Endothelial cell of umbilical vein (primary cell): ENCODE results near the gene BCAS4. TPM values are rescaled to one million over a fixed set of nuclear protein-coding genes. Genes with fewer than 3 reads are reported as not detected.

Experiments
- BruUV-seq: library from RNA; stranded (reverse); fragments of 400-500 nt; replicated peaks from 2 replicates; lab custom pipeline; 2021; lab: Mats Ljungman, UMichigan
- CTCF ChIA-PET: fragments of 300-600, 350-600 bp; sonication (Branson Sonifier 250); formaldehyde crosslinking; loops from one replicate; lab custom pipeline; 2021; ENCODE audit warnings: antibody characterized with exemption, inconsistent platforms; lab: Charles Lee
- POLR2A ChIA-PET: fragments of 300-600, 350-600 bp; sonication (Branson Sonifier 250); formaldehyde crosslinking; loops from one replicate; lab custom pipeline; 2021; ENCODE audit warnings: antibody characterized with exemption, inconsistent platforms; lab: Charles Lee
- DNase-seq: peaks from one replicate; pipeline ENCODE4 v3.0.0-alpha.2; 2011; ENCODE audit warnings: low read depth, low spot score
- FAIRE-seq: peaks from 2 replicates; lab custom pipeline; 2011; peaks lifted over from hg19 to GRCh38; lab: Jason Lieb, UNC
- H2AFZ ChIP-seq: 2 replicates; pipeline ENCODE4 v1.6.0; 2012; ENCODE audit warnings: low read depth, low read length, control low read depth, inconsistent platforms
- H3K27ac ChIP-seq: 2 replicates; pipeline ENCODE4 v1.5.1; 2011; ENCODE audit warnings: low read depth, mild to moderate bottlenecking, control low read depth, low read length, moderate library complexity; ENCODE audit not compliant: insufficient read depth
- H3K27me3 ChIP-seq, 2 experiments: 2 replicates each; pipeline versions ENCODE4 v1.6.0 to v1.6.1; 2011; ENCODE audit warnings: low read length in 2 of 2, mixed read lengths in 1 of 2; ENCODE audit not compliant: control insufficient read depth in 2 of 2, insufficient read depth in 2 of 2
- H3K36me3 ChIP-seq, 2 experiments: 2 replicates in 1 of 2; 3 replicates in 1 of 2; pipeline ENCODE4 v1.5.1; 2011; ENCODE audit warnings: low read length in 2 of 2, mild to moderate bottlenecking in 1 of 2, moderate library complexity in 1 of 2; ENCODE audit not compliant: control insufficient read depth in 2 of 2, insufficient read depth in 2 of 2; ENCODE audit errors: extremely low read depth in 1 of 2
- H3K4me1 ChIP-seq: 3 replicates; pipeline ENCODE4 v1.5.1; 2011; ENCODE audit warnings: mild to moderate bottlenecking, low read length; ENCODE audit not compliant: control insufficient read depth, insufficient read depth; ENCODE audit errors: extremely low read depth
- H3K4me2 ChIP-seq: 2 replicates; pipeline ENCODE4 v1.6.1; 2011; ENCODE audit warnings: low read length, control low read depth, mixed read lengths; ENCODE audit not compliant: insufficient read depth
- H3K4me3 ChIP-seq, 3 experiments: fragments of 200-600 bp in 1 of 3; sonication (generic), shearing (Covaris generic) in 1 of 3; replicated peaks in 1 of 3; 2 replicates each; pipeline ENCODE4 v1.5.1; 2011 to 2016; ENCODE audit warnings: control low read depth in 3 of 3, low read length in 3 of 3, mild to moderate bottlenecking in 2 of 3, inconsistent platforms in 1 of 3, low read depth in 1 of 3, moderate library complexity in 1 of 3; ENCODE audit not compliant: insufficient read depth in 1 of 3
- H3K79me2 ChIP-seq: 2 replicates; pipeline ENCODE4 v1.6.0; 2012; ENCODE audit warnings: low read length, inconsistent platforms; ENCODE audit not compliant: control insufficient read depth, insufficient read depth
- H3K9ac ChIP-seq: replicated peaks from 2 replicates; pipeline ENCODE3; 2011; ENCODE audit warnings: low read length, control low read depth; ENCODE audit not compliant: insufficient read depth; ENCODE audit errors: extremely low read depth
- H3K9me1 ChIP-seq: replicated peaks from 3 replicates; pipeline ENCODE4 v1.6.0; 2011; ENCODE audit warnings: mild to moderate bottlenecking, low read length; ENCODE audit not compliant: control insufficient read depth, insufficient read depth; ENCODE audit errors: extremely low read depth
- H3K9me3 ChIP-seq: replicated peaks from 2 replicates; pipeline ENCODE4 v1.5.1; 2012; ENCODE audit warnings: low read length, inconsistent platforms; ENCODE audit not compliant: control insufficient read depth, insufficient read depth
- H4K20me1 ChIP-seq: replicated peaks from 2 replicates; pipeline ENCODE3; 2011; ENCODE audit warnings: mild to moderate bottlenecking, low read length; ENCODE audit not compliant: control insufficient read depth, insufficient read depth; ENCODE audit errors: extremely low read depth
- CTCF ChIP-seq, 2 donors: IDR thresholded peaks; 1 replicate in 1 of 2; 2 replicates in 1 of 2; pipeline ENCODE4 v1.5.1; 2011; ENCODE audit warnings: low read length in 2 of 2, mild to moderate bottlenecking in 2 of 2, moderate library complexity in 2 of 2, control low read depth in 1 of 2, inconsistent platforms in 1 of 2, low read depth in 1 of 2; ENCODE audit not compliant: insufficient read depth in 1 of 2; ENCODE audit errors: extremely low read depth in 1 of 2
- EZH2 ChIP-seq: IDR thresholded peaks from 2 replicates; pipeline ENCODE4 v1.6.1; 2012; ENCODE audit warnings: borderline replicate concordance, low read depth, mild to moderate bottlenecking, moderate library complexity, low read length, inconsistent platforms; ENCODE audit not compliant: severe bottlenecking
- FOS ChIP-seq: IDR thresholded peaks from 2 replicates; pipeline ENCODE4 v1.6.1; 2011; ENCODE audit warnings: mild to moderate bottlenecking, low read length, moderate library complexity, borderline replicate concordance; ENCODE audit not compliant: insufficient read depth
- GATA2 ChIP-seq: IDR thresholded peaks from 2 replicates; pipeline ENCODE4 v1.7.0; 2011; ENCODE audit warnings: low read depth, mild to moderate bottlenecking, moderate library complexity, mixed read lengths, low read length; ENCODE audit not compliant: insufficient read length, insufficient read depth
- JUN ChIP-seq: IDR thresholded peaks from 2 replicates; pipeline ENCODE4 v1.6.1; 2011; ENCODE audit warnings: borderline replicate concordance, low read depth; ENCODE audit not compliant: insufficient read length, insufficient read depth
- MAX ChIP-seq: IDR thresholded peaks from 2 replicates; pipeline ENCODE4 v1.6.1; 2011; ENCODE audit not compliant: insufficient read depth, insufficient read length
- MYC ChIP-seq: IDR thresholded peaks from one replicate; pipeline ENCODE4 v1.6.1; 2011; ENCODE audit warnings: mild to moderate bottlenecking, low read depth, low read length
- POLR2A ChIP-seq: IDR thresholded peaks from 2 replicates; pipeline ENCODE4 v1.6.1; 2012; ENCODE audit warnings: low read depth, mild to moderate bottlenecking, control low read depth, low read length
- POLR2AphosphoS5 ChIP-seq: IDR thresholded peaks from 2 replicates; pipeline ENCODE4 v1.6.1; 2012; ENCODE audit warnings: low read depth, mild to moderate bottlenecking, control low read depth, low read length, moderate library complexity; ENCODE audit not compliant: insufficient read depth
- dilution Hi-C: fragments of 300-500 bp; cut with MboI; formaldehyde crosslinking; loops from one replicate; pipeline ENCODE4 v1.15.0; 2019; ENCODE audit warnings: low sequenced_read_pairs; ENCODE audit not compliant: extremely low pct_ligation_motif_present
- intact Hi-C: fragments of 100-400 bp; cut with micrococcal nuclease; formaldehyde crosslinking; loops from one replicate; pipeline ENCODE4 v1.10.0; 2022
- polyA plus RNA-seq, 4 experiments: library from polyadenylated mRNA; depleted of rRNA in 3 of 4; stranded (reverse) in 3 of 4; unstranded in 1 of 4; fragments of >200 nt; gene quantifications; 2 replicates each; pipeline versions ENCODE4 v1.2.1 to v1.2.3, GENCODE V29; 2011 to 2012; ENCODE audit warnings: missing spikeins in 1 of 4
- total RNA-seq: library from RNA; stranded (reverse); gene quantifications from 2 replicates; pipeline ENCODE4 v1.2.3, GENCODE V29; 2021

Gene BCAS4
- total and polyA plus RNA-seq, 2 donors (not counting 3 experiments of a cell fraction or from before 2014, with no cell fraction given), result 1.0 to 1.5 TPM

GRCh38 chr20:50920997-50921396 is 126.1 kb downstream of the BCAS4 start:
- intact Hi-C loops, result no loop called here
- CTCF ChIA-PET, result interaction anchor here (1.2 to 11.1 kb wide), 3 partner anchors 9 to 127 kb away, joined by 3 to 119 read pairs (median 14); partner anchors contain the start of genes ADNP and BCAS4
- TF ChIP-seq MYC (no peak), FOS (no peak), MAX (no peak), GATA2 (no peak), CTCF (IDR thresholded peaks at IDR 0.05; ENCODE audit: extremely low read depth in 1 of 2, insufficient read depth in 1 of 2, low read depth in 1 of 2, low read length in 2 of 2) (no peak), JUN (no peak), POLR2AphosphoS5 (no peak), POLR2A (no peak), EZH2 (no peak)
- H3K79me2 ChIP-seq, result peaks cover 100% of the 10 kb centered on the region
- dilution Hi-C loops, result no loop called here
- H3K4me3 ChIP-seq, result no peak overlapping the region
- peaks cover 3 to 4% of the 10 kb centered on the region in 2 experiments for H3K36me3 ChIP-seq
- H3K9me1 ChIP-seq, result no peaks in the 10 kb centered on the region
- POLR2A ChIA-PET, result interaction anchor here (0.9 kb wide), 1 partner anchor 8 kb away, joined by 4 read pairs; no protein-coding TSS in a partner anchor
- peaks cover 28% of the 10 kb centered on the region for H4K20me1 ChIP-seq
- FAIRE-seq (no peak), DNase-seq (no peak)
- no peak overlapping the region for H3K9ac ChIP-seq
- no peak overlapping the region for H3K27ac ChIP-seq
- H3K4me2 ChIP-seq, result no peak overlapping the region
- peaks cover 13% of the 10 kb centered on the region for H3K4me1 ChIP-seq
- H3K27me3 ChIP-seq, result no peaks in the 10 kb centered on the region
- no peaks in the 10 kb centered on the region for H3K9me3 ChIP-seq
- BruUV-seq, result no TSS peak
- no peak overlapping the region for H2AFZ ChIP-seq
